Measurements from ENCODE around the gene SUCO. TPM values are rescaled to one million over a fixed set of nuclear protein-coding genes. Genes with fewer than 3 reads are reported as not detected.
A peak's percentile ranks its signal among the peaks of the same experiment; 100 is the strongest.

SUCO gene
- total and polyA plus RNA-seq, 2 of the 8 experiments (the other 6 are each of a cell fraction or from before 2014, with no cell fraction given): 8.3 to 35.8 TPM

DNA sequence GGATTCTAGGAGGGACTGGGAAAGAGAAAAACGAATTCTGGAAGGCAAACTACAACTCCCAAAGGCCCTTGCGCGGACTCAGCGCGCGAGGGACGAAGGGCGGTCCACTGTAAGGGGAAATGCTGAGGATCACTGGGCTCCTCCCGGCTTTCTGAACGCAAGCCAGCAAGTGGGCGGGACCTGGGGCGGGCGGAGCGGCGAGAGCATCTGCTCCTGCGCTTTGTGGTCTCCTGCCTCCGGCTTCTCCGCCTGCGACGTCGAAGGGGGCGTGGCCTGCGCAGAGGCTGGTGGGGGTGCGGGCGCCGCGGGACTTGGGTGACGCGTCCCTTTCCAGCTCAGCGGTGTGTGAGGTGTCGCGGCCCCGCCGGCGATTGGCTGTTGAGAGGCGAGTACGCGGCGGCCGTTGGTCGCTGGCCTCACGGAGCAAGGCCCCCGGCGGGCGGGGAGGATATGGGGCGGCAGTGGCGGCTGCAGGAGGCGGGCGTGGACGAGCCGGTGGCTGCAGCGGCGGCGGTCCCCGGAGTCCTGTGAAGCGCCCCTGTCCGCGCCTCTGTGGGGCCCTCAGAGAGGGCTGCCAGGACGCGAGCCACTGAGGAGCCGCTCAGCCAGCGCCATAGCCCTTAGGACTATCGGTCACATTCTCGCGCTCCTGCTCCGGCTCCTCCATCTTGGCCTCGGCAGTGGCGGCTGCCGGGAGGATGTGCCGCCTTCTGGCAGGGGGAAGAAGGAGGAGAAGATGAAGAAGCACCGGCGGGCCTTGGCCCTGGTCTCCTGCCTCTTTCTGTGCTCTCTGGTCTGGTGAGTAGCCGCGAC is at the start of gene SUCO (continued):
- TF ChIP-seq FOSL1 (IDR thresholded peaks at IDR 0.05; ENCODE audit: insufficient read depth, low read depth, low read length): no peak
- TF ChIP-seq ASH2L (IDR thresholded peaks at IDR 0.05; ENCODE audit: low read length): peak; percentile 41
- TF ChIP-seq, protein P1, sequence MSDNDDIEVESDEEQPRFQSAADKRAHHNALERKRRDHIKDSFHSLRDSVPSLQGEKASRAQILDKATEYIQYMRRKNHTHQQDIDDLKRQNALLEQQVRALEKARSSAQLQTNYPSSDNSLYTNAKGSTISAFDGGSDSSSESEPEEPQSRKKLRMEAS (IDR thresholded peaks at IDR 0.05): no peak
- TF ChIP-seq, protein P2, sequence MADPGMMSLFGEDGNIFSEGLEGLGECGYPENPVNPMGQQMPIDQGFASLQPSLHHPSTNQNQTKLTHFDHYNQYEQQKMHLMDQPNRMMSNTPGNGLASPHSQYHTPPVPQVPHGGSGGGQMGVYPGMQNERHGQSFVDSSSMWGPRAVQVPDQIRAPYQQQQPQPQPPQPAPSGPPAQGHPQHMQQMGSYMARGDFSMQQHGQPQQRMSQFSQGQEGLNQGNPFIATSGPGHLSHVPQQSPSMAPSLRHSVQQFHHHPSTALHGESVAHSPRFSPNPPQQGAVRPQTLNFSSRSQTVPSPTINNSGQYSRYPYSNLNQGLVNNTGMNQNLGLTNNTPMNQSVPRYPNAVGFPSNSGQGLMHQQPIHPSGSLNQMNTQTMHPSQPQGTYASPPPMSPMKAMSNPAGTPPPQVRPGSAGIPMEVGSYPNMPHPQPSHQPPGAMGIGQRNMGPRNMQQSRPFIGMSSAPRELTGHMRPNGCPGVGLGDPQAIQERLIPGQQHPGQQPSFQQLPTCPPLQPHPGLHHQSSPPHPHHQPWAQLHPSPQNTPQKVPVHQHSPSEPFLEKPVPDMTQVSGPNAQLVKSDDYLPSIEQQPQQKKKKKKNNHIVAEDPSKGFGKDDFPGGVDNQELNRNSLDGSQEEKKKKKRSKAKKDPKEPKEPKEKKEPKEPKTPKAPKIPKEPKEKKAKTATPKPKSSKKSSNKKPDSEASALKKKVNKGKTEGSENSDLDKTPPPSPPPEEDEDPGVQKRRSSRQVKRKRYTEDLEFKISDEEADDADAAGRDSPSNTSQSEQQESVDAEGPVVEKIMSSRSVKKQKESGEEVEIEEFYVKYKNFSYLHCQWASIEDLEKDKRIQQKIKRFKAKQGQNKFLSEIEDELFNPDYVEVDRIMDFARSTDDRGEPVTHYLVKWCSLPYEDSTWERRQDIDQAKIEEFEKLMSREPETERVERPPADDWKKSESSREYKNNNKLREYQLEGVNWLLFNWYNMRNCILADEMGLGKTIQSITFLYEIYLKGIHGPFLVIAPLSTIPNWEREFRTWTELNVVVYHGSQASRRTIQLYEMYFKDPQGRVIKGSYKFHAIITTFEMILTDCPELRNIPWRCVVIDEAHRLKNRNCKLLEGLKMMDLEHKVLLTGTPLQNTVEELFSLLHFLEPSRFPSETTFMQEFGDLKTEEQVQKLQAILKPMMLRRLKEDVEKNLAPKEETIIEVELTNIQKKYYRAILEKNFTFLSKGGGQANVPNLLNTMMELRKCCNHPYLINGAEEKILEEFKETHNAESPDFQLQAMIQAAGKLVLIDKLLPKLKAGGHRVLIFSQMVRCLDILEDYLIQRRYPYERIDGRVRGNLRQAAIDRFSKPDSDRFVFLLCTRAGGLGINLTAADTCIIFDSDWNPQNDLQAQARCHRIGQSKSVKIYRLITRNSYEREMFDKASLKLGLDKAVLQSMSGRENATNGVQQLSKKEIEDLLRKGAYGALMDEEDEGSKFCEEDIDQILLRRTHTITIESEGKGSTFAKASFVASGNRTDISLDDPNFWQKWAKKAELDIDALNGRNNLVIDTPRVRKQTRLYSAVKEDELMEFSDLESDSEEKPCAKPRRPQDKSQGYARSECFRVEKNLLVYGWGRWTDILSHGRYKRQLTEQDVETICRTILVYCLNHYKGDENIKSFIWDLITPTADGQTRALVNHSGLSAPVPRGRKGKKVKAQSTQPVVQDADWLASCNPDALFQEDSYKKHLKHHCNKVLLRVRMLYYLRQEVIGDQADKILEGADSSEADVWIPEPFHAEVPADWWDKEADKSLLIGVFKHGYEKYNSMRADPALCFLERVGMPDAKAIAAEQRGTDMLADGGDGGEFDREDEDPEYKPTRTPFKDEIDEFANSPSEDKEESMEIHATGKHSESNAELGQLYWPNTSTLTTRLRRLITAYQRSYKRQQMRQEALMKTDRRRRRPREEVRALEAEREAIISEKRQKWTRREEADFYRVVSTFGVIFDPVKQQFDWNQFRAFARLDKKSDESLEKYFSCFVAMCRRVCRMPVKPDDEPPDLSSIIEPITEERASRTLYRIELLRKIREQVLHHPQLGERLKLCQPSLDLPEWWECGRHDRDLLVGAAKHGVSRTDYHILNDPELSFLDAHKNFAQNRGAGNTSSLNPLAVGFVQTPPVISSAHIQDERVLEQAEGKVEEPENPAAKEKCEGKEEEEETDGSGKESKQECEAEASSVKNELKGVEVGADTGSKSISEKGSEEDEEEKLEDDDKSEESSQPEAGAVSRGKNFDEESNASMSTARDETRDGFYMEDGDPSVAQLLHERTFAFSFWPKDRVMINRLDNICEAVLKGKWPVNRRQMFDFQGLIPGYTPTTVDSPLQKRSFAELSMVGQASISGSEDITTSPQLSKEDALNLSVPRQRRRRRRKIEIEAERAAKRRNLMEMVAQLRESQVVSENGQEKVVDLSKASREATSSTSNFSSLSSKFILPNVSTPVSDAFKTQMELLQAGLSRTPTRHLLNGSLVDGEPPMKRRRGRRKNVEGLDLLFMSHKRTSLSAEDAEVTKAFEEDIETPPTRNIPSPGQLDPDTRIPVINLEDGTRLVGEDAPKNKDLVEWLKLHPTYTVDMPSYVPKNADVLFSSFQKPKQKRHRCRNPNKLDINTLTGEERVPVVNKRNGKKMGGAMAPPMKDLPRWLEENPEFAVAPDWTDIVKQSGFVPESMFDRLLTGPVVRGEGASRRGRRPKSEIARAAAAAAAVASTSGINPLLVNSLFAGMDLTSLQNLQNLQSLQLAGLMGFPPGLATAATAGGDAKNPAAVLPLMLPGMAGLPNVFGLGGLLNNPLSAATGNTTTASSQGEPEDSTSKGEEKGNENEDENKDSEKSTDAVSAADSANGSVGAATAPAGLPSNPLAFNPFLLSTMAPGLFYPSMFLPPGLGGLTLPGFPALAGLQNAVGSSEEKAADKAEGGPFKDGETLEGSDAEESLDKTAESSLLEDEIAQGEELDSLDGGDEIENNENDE (IDR thresholded peaks at IDR 0.05; ENCODE audit: insufficient replicate concordance, low read length): no peak
- TF ChIP-seq SIN3A (conservative IDR thresholded peaks at IDR 0.05 in 1 of 2, IDR thresholded peaks at IDR 0.05 in 1 of 2; ENCODE audit: low read depth in 1 of 2, low read length in 2 of 2): peak in 1 of 2 experiments; percentile 25; a peak in 1 of 4 replicates
